Activated CD4-positive, alpha-beta T cell treated with anti-CD3 and anti-CD28 coated beads, Interleukin-2, amount 50 U/mL, for 1 hour (primary cell): ENCODE measurements around the gene DCTPP1.
"Not testable (repeated sequence)": the region's sequence is repeated elsewhere in the genome, so short reads cannot be mapped to it uniquely, and the experiment has no call there.

ENCODE experiments used
- DNase-seq: peaks from one replicate; pipeline ENCODE4 v3.0.0-alpha.2; 2020

DCTPP1 gene

GRCh38 chr16:30409125-30410060 is 20.4 kb downstream of the DCTPP1 start:
- peak; percentile 95 for DNase-seq

GRCh38 chr16:30407804-30408534 is 21.9 kb downstream of the DCTPP1 start:
- DNase-seq = no peak

DNA sequence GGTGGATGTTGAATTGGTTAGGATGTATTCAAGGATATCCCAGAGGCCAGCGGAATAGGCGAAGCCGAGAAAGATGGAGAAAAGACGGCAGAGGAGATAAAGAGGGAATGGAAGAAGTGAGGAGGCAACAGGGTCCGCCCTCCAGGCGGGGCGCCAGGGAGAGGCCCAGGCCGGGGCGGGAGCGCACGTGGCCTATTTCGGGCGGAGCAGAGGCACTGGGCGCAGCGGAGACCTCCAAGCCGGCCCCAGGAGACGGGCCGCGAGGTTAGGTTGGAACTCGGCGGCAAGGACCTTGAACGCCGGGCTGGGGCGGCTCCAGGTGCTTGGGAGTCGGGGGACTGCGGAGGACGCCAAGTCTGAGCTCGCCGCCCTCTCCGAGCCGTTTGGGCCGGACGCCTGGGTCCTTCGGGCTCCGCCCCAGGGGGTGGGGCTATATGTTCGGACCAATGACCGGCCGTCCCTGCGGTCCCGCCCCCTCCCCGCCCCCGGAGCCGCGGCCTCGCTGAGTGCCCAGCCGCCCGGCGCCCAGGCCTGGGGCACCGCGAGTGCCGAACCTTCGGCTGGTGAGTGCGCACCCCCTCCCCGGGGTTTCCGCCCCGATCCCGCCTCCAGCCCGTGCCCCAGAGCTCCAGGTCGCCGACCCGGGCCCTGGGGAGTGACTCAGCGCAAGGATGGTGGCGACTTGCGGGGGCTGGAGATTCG is 22.6 kb downstream of the DCTPP1 start, which contains the start of gene ZNF771:
Gene ZNF771 (plus strand): TSS at position 505 of the 702 bp plus-strand sequence. CDS start 448 bp downstream, outside the sequence.
- DNase-seq = peak; percentile 84

- no peak for DNase-seq
Measured at GRCh38 chr16:30406795-30407101, 23.1 kb downstream of the DCTPP1 start.

- DNase-seq = no peak
Measured at GRCh38 chr16:30401768-30402425, 27.9 kb downstream of the DCTPP1 start.

- no peak for DNase-seq
Measured at GRCh38 chr16:30399435-30400186, 30.2 kb downstream of the DCTPP1 start.

DNA sequence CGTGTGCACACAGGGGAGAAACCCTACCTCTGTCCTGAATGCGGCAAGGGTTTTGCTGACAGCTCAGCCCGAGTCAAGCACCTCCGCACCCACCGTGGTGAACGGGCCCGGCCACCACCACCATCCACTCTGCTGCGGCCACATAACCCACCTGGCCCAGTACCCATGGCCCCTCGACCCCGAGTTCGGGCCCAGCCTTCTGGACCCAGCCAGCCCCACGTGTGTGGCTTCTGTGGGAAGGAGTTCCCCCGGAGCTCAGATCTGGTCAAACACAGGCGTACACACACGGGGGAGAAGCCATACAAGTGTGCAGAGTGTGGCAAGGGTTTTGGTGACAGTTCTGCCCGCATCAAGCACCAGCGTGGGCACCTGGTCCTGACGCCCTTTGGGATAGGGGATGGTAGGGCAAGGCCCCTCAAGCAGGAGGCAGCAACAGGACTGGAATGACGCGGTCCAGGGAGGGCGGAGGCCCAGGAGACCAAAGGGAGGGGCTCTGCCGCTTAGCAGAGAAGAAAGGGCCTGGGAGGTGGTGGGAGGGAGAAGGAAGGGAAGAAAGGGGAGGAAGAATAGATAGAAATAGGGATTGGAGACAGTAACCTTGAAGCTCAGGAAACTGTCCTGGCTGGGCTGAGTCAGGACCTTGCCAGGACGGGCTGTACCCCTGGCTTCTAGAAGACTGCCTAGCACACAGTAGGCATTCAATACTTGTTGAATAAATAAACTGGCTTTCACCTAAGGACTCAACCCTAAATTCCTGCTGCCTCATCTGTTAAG is 31.0 kb downstream of the DCTPP1 start:
- no peak for DNase-seq

DNA sequence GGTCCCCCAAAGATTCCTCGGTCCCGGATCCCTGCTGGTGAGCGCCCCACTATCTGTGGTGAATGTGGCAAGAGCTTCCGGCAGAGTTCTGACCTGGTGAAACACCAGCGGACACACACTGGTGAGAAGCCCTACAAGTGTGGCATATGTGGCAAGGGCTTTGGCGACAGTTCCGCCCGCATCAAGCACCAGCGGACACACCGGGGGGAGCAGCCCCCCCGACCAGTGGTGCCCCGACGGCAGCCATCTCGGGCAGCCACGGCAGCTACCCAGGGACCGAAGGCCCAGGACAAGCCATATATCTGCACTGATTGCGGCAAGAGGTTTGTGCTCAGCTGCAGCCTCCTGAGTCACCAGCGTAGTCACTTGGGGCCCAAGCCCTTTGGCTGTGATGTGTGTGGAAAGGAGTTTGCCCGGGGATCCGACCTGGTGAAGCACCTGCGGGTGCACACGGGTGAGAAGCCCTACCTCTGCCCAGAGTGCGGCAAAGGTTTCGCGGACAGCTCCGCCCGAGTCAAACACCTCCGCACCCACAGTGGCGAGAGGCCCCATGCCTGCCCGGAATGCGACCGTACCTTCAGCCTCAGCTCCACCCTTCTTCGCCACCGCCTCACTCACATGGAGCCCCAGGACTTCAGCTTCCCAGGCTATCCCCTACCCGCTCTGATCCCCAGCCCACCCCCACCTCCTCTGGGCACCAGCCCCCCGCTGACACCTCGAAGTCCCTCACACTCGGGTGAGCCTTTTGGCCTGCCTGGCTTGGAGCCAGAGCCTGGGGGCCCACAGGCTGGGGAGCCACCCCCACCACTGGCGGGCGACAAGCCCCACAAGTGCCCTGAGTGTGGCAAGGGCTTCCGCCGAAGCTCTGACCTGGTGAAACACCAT is 31.8 kb downstream of the DCTPP1 start:
- no peak for DNase-seq

DNA sequence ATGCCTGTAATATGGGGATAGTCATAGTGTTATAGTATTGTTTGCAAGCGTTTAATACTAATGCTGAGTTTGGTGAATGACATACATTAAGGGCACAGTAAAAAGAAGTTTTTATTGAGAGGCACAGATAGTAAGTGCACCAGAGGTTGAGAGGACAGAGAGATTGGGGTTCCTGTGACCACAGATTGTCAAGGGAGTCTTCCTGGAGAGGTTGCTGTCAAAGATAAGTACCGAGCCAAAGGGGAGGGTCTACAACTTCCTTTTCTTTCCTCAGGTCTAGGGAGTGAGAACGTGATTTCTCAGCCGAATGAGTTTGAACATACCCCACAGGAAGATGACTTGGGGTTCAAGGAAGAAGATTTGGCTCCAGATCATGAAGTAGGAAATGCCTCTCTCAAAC is 32.8 kb downstream of the DCTPP1 start:
- DNase-seq = no peak

DNA sequence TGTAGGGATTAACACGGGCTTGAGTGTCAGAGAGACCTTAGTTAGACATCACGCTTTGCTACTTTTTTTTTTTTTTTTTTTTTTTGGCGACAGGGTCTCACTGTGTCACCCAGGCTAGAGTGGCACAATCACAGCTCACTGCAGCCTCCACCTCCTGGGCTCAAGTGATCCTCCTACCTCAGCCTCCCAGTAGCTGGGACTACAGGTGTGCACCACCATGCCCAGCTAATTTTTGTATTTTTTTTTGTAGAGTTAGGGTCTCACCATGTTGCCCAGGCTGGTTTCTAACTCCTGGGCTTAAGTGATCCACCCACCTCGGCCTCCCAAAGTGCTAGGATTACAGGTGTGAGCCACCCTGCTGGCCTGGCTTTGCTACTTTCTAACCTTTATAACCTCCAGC is 33.2 kb downstream of the DCTPP1 start:
- not testable (repeated sequence) for DNase-seq

GRCh38 chr16:30395992-30396585 is 33.7 kb downstream of the DCTPP1 start:
- no peak for DNase-seq

DNA sequence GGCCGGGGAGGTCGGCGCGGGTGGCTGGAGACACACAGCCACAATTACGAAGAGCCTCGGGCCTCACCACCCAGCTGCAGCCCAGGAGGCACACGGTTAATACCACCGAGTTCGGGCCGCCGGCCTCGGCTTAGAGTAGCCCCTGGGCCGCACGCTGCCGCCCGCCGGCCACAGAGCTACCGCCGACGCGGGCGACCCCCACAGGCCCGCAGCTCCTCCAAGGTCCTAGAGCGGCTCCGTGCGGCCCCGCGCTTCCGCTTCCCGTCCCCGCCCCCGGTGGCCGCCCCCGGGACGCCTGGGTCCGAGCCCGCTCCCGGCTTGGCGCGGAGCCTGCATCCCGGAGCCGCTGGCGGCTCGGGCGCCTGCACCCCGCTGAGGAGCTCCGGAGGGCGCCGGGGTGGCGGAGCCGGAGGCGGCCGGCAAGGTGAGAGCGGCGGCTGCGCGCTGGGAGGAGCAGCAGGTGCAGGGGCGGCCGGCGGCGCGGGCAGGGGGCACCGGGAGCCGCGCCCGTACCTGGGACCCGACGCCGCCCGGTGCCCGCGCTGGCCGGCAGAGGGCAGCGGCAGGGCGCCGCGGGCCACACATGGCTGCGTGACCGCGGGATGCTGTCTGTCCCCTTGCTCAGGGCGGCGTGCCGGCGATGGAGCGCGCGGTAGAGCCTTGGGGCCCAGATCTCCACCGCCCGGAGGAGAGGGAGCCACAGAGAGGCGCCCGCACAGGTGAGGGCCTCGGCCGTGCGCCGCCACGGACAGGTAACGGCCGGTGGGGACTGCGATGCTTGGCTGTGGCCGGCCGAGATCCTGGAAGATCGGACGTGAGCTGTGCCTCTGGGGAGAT is 34.5 kb downstream of the DCTPP1 start, which contains the start of gene ZNF48:
Gene ZNF48 (plus strand): TSS at position 266 of the 837 bp plus-strand sequence. CDS start 375 bp downstream, at position 641.
- DNase-seq = peak; percentile 37

DNA sequence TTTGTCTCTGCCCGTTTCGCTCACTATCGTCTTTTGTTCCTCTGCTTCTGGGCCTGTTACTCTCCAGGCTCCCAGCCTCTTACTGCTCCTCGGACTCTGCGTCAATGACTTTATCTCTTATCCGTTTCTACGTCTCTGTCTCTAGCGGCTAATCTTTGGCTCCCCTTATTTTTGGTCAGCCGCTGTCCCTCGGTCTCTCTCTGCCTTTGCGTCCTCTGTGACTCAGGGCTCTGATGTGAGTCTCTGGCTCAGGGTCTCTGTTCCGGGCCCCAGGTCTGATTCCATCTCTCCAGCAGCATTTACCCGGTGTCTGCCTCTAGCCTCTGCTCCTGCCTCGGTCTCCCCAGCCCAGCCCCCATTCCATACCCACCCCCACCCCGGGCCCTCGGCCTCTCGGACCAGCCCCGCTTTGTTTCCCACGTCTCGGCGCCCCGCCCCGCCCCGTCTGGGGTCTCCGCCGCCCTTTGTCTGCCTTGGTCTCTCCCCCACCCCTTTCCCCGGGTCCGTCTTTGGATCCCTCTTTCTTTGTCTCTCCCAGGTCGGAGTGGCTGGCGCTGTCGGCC is 35.2 kb downstream of the DCTPP1 start:
- no peak for DNase-seq

DNA sequence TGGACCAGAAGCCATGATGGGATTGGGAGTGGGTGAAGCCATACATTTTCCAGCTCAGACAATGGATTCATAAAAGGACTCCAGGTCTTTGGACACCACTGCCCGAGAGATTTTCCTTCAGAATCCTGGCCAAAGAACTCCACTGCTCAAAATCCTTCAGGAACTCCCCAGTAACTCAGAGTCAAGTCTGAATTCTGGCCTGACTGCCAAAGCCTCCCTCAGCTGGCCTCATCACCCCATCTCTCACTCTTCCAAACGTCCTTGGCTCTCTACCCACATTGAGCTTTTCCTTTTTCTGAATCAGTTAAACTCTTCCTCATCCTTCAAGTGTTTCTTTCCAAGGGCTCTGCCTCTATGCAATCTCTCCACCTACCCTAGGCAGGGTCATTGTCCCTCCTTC is 46.3 kb downstream of the DCTPP1 start:
- no peak for DNase-seq

GRCh38 chr16:30382111-30382881 is 47.5 kb downstream of the DCTPP1 start, which contains the start of gene SEPTIN1:
TSS of gene SEPTIN1 (minus strand) at chr16:30382561. CDS start at chr16:30382542, 19 bp downstream.
- DNase-seq = peak; percentile 72

GRCh38 chr16:30381291-30382041 is 48.4 kb downstream of the DCTPP1 start:
- DNase-seq = peak; percentile 36

DNA sequence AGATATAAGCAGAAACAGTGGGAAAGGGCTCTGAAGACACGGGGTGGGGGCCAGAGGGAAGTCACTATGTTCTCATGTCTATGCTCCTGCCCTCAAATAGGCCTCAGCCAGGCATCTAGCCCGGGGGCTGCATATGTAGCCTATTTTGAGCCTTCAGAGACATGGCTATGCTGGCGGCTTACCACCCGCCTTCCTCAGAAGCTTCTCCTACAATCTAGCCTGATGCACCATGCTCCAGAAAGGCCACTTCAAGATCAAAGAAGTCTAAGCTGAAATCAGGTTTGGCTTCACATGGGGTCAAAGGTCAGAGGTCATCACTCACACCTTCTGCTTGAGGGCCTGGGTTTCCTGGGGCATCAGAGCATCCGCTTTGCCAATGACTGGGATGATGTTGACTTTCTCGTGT is 49.0 kb downstream of the DCTPP1 start:
- DNase-seq = no peak
